WI38 (cell line): Measurements from ENCODE around the gene TMEM163.

Experiments used
- H3K4me3 ChIP-seq: 2 replicates; pipeline ENCODE4 v1.5.1; 2011; ENCODE audit warnings: low read depth, mild to moderate bottlenecking, control low read depth, low read length
- CTCF ChIP-seq: IDR thresholded peaks from 2 replicates; pipeline ENCODE4 v1.5.1; 2012; ENCODE audit warnings: low read depth, mild to moderate bottlenecking, control low read depth, low read length

TMEM163 gene

GRCh38 chr2:134718817-134719814 lies at the start of gene TMEM163:
Gene TMEM163 (minus strand): TSS chr2:134719000.
- TF ChIP-seq CTCF: no peak
- H3K4me3 ChIP-seq: no peak within 1 kb of the TSS

GRCh38 chr2:134766583-134766982 lies 47.8 kb upstream of the TMEM163 start:
- no peak for TF ChIP-seq CTCF
- no peak overlapping the region for H3K4me3 ChIP-seq

- no peak for TF ChIP-seq CTCF
- no peak overlapping the region for H3K4me3 ChIP-seq
Measured at GRCh38 chr2:134765987-134766386, 47.2 kb upstream of the TMEM163 start.

GRCh38 chr2:134764164-134764563 lies 45.4 kb upstream of the TMEM163 start:
- no peak overlapping the region for H3K4me3 ChIP-seq
- no peak for TF ChIP-seq CTCF

GRCh38 chr2:134763164-134763710 lies 44.4 kb upstream of the TMEM163 start:
- TF ChIP-seq CTCF: no peak
- H3K4me3 ChIP-seq: no peak overlapping the region

- TF ChIP-seq CTCF: no peak
- no peak overlapping the region for H3K4me3 ChIP-seq
Measured at GRCh38 chr2:134762508-134762907, 43.7 kb upstream of the TMEM163 start.

GRCh38 chr2:134760385-134760784 lies 41.6 kb upstream of the TMEM163 start:
- TF ChIP-seq CTCF: no peak

More at GRCh38 chr2:134760385-134760784, 41.6 kb upstream of the TMEM163 start:
- no peak overlapping the region for H3K4me3 ChIP-seq
